ENCODE data around the gene ADAMTS2. TPM values are rescaled to one million over a fixed set of nuclear protein-coding genes. Genes with fewer than 3 reads are reported as not detected.

The ADAMTS2 gene
- polyA plus RNA-seq, 3 donors: 0.74 to 2.3 TPM; not detected in 1

GRCh38 chr5:179225387-179225786 is 119.9 kb downstream of the ADAMTS2 start:
- Histone ChIP-seq H3K4me3 (replicated peaks in 1 of 3; ENCODE audit: low read depth in 2 of 3, low read length in 3 of 3) (no peak overlapping the region), H3K9me3 (replicated peaks in 1 of 2; ENCODE audit: control insufficient read depth in 1 of 2, insufficient read depth in 1 of 2, low read length in 2 of 2) (peaks cover 22 to 29% of the 10 kb centered on the region in 2 donors), H3K4me2 (replicated peaks; ENCODE audit: extremely low read depth, low read length, poor library complexity, severe bottlenecking) (no peak overlapping the region), H4K20me1 (ENCODE audit: insufficient read depth, low read length) (no peaks in the 10 kb centered on the region), H3K79me2 (ENCODE audit: insufficient read depth, low read length) (no peaks in the 10 kb centered on the region), H3K36me3 (replicated peaks in 1 of 2; ENCODE audit: control insufficient read depth in 1 of 2, insufficient read depth in 2 of 2, low read length in 2 of 2) (no peaks in the 10 kb centered on the region), H3K27ac (ENCODE audit: low read depth in 1 of 2, low read length in 2 of 2) (no peak overlapping the region), H3K4me1 (ENCODE audit: control insufficient read depth in 1 of 2, insufficient read depth in 2 of 2, low read length in 2 of 2) (no peaks in the 10 kb centered on the region), H3K9ac (ENCODE audit: insufficient read depth, low read length, poor library complexity, severe bottlenecking) (no peak overlapping the region), H3K27me3 (ENCODE audit: control insufficient read depth in 2 of 2, insufficient read depth in 2 of 2, low read length in 2 of 2) (no peaks in the 10 kb centered on the region), H2AFZ (ENCODE audit: insufficient read depth, low read depth, low read length, poor library complexity, severe bottlenecking) (no peak overlapping the region)
- Mint-ChIP-seq H3K4me3 (no peak overlapping the region), H3K27ac (no peak overlapping the region), H3K36me3 (no peaks in the 10 kb centered on the region), H3K9me3 (peaks cover 24 to 30% (median 26%) of the 10 kb centered on the region in 7 donors), H3K4me1 (no peaks in the 10 kb centered on the region), H3K27me3 (ENCODE audit: low read depth in 3 of 3) (peaks cover 0 to 6% (median 0%) of the 10 kb centered on the region in 3 donors)
- intact Hi-C loops (cut with micrococcal nuclease): no loop called here
- no peak for TF ChIP-seq CTCF (IDR thresholded peaks at IDR 0.05)
- WGBS (ENCODE audit: insufficient coverage): 97% methylated on average over 13 of the region's 19 CpGs
- DNase-seq: no peak

GRCh38 chr5:179224741-179225140 is 120.5 kb downstream of the ADAMTS2 start:
- peaks cover 24 to 30% (median 26%) of the 10 kb centered on the region in 7 donors for H3K9me3 Mint-ChIP-seq
- Histone ChIP-seq H3K27ac (ENCODE audit: low read depth in 1 of 2, low read length in 2 of 2) (no peak overlapping the region), H3K4me2 (replicated peaks; ENCODE audit: extremely low read depth, low read length, poor library complexity, severe bottlenecking) (no peak overlapping the region), H3K4me1 (ENCODE audit: control insufficient read depth in 1 of 2, insufficient read depth in 2 of 2, low read length in 2 of 2) (no peaks in the 10 kb centered on the region), H3K36me3 (replicated peaks in 1 of 2; ENCODE audit: control insufficient read depth in 1 of 2, insufficient read depth in 2 of 2, low read length in 2 of 2) (no peaks in the 10 kb centered on the region), H2AFZ (ENCODE audit: insufficient read depth, low read depth, low read length, poor library complexity, severe bottlenecking) (no peak overlapping the region), H3K9me3 (replicated peaks in 1 of 2; ENCODE audit: control insufficient read depth in 1 of 2, insufficient read depth in 1 of 2, low read length in 2 of 2) (peaks cover 22 to 29% of the 10 kb centered on the region in 2 donors), H4K20me1 (ENCODE audit: insufficient read depth, low read length) (no peaks in the 10 kb centered on the region), H3K27me3 (ENCODE audit: control insufficient read depth in 2 of 2, insufficient read depth in 2 of 2, low read length in 2 of 2) (no peaks in the 10 kb centered on the region), H3K9ac (ENCODE audit: insufficient read depth, low read length, poor library complexity, severe bottlenecking) (no peak overlapping the region), H3K79me2 (ENCODE audit: insufficient read depth, low read length) (no peaks in the 10 kb centered on the region), H3K4me3 (replicated peaks in 1 of 3; ENCODE audit: low read depth in 2 of 3, low read length in 3 of 3) (no peak overlapping the region)
- H3K27ac Mint-ChIP-seq: no peak overlapping the region
- H3K36me3 Mint-ChIP-seq: no peaks in the 10 kb centered on the region
- no peaks in the 10 kb centered on the region for H3K4me1 Mint-ChIP-seq
- 100% methylated on average over 4 of the region's 10 CpGs for WGBS (ENCODE audit: insufficient coverage)
- DNase-seq: no peak
- TF ChIP-seq CTCF (IDR thresholded peaks at IDR 0.05): no peak
- no peak overlapping the region for H3K4me3 Mint-ChIP-seq
- intact Hi-C loops (cut with micrococcal nuclease): no loop called here
- peaks cover 0 to 6% (median 0%) of the 10 kb centered on the region in 3 donors for H3K27me3 Mint-ChIP-seq (ENCODE audit: low read depth in 3 of 3)
